Measurements from ENCODE around the gene EFCAB12.

- no peak for TF ChIP-seq EZH2 (IDR thresholded peaks at IDR 0.05; ENCODE audit: borderline replicate concordance, low read depth, low read length, severe bottlenecking)
- TF ChIP-seq, protein P1, sequence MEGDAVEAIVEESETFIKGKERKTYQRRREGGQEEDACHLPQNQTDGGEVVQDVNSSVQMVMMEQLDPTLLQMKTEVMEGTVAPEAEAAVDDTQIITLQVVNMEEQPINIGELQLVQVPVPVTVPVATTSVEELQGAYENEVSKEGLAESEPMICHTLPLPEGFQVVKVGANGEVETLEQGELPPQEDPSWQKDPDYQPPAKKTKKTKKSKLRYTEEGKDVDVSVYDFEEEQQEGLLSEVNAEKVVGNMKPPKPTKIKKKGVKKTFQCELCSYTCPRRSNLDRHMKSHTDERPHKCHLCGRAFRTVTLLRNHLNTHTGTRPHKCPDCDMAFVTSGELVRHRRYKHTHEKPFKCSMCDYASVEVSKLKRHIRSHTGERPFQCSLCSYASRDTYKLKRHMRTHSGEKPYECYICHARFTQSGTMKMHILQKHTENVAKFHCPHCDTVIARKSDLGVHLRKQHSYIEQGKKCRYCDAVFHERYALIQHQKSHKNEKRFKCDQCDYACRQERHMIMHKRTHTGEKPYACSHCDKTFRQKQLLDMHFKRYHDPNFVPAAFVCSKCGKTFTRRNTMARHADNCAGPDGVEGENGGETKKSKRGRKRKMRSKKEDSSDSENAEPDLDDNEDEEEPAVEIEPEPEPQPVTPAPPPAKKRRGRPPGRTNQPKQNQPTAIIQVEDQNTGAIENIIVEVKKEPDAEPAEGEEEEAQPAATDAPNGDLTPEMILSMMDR (IDR thresholded peaks at IDR 0.05; ENCODE audit: borderline replicate concordance, extremely low read depth, low read length, poor library complexity, severe bottlenecking): no peak
These were observed 12.8 kb upstream of the EFCAB12 start for GRCh38 chr3:129441215-129441614.
